DOHH2 (cell line): ENCODE results near the gene NDUFC1.

ENCODE experiments used
- EZH2phosphoT487 ChIP-seq: fragments of 200-600 bp; sonication (generic); IDR thresholded peaks from 2 replicates; pipeline ENCODE4 v1.6.1; 2017; ENCODE audit warnings: borderline replicate concordance, mild to moderate bottlenecking, antibody characterized with exemption, low read length, moderate library complexity, mixed read lengths
- TF ChIP-seq, protein P1 (sequence below): fragments of 200-600 bp; sonication (generic); IDR thresholded peaks from one replicate; pipeline ENCODE4 v1.5.1; 2014; ENCODE audit warnings: antibody characterized with exemption, mild to moderate bottlenecking, low read depth, low read length; ENCODE audit not compliant: poor library complexity, severe bottlenecking

DNA sequence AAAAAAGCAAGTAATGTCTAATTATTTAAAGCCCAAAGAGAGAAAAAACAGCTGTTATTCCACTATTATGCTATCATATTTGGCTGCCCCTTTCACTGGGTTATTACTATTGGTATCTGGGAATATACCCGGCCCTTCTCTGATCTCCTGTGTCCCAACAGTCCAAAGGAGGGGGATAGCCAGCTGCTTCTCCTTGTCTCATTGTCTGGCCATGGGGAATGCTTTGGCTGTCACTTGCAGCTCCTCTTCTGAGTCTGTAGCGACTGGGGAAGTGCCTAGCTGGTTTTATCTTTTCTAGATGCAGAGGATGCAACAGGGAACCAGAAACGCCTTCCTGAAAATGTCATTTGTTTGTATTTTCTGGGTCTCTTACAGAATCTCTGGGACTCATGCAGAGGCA lies 56.1 kb downstream of the NDUFC1 start:
- TF ChIP-seq, protein P1, sequence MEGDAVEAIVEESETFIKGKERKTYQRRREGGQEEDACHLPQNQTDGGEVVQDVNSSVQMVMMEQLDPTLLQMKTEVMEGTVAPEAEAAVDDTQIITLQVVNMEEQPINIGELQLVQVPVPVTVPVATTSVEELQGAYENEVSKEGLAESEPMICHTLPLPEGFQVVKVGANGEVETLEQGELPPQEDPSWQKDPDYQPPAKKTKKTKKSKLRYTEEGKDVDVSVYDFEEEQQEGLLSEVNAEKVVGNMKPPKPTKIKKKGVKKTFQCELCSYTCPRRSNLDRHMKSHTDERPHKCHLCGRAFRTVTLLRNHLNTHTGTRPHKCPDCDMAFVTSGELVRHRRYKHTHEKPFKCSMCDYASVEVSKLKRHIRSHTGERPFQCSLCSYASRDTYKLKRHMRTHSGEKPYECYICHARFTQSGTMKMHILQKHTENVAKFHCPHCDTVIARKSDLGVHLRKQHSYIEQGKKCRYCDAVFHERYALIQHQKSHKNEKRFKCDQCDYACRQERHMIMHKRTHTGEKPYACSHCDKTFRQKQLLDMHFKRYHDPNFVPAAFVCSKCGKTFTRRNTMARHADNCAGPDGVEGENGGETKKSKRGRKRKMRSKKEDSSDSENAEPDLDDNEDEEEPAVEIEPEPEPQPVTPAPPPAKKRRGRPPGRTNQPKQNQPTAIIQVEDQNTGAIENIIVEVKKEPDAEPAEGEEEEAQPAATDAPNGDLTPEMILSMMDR: no peak
- TF ChIP-seq EZH2phosphoT487: no peak
